ENCODE data around the gene NTMT1. TPM values are rescaled to one million over a fixed set of nuclear protein-coding genes. Genes with fewer than 3 reads are reported as not detected.

The NTMT1 gene
- total and polyA plus RNA-seq, 9 of the 15 experiments (the other 6 are each of a cell fraction or from before 2014, with no cell fraction given), result 42.1 to 116 (median 74.7) TPM

GRCh38 chr9:129615407-129616285, 10.3 kb upstream of the NTMT1 start:
- Histone ChIP-seq H3K9ac (ENCODE audit: insufficient read depth in 1 of 2, low read depth in 2 of 2, low read length in 2 of 2) (no peak overlapping the region), H3K79me2 (ENCODE audit: control insufficient read depth, insufficient read depth, low read length) (no peaks in the 10 kb centered on the region), H3K27ac (ENCODE audit: extremely low read depth, low read depth, low read length) (no peak overlapping the region), H3K4me2 (ENCODE audit: insufficient read depth, low read length) (no peak overlapping the region), H3K9me3 (replicated peaks; ENCODE audit: control insufficient read depth, insufficient read depth, low read depth, low read length) (no peaks in the 10 kb centered on the region), H3K9me1 (ENCODE audit: control insufficient read depth, insufficient read depth, low read length) (no peaks in the 10 kb centered on the region), H3K4me1 (replicated peaks in 1 of 2; ENCODE audit: control insufficient read depth in 2 of 2, insufficient read depth in 2 of 2, low read length in 2 of 2) (peaks cover 4 to 37% of the 10 kb centered on the region in 2 experiments; a peak in 3 of 5 replicates), H3K27me3 (ENCODE audit: control insufficient read depth in 2 of 2, insufficient read depth in 2 of 2, low read length in 2 of 2) (peaks cover 7 to 54% of the 10 kb centered on the region in 2 experiments; a peak in 4 of 5 replicates), H2AFZ (ENCODE audit: low read depth, low read length) (no peak overlapping the region), H3K4me3 (no peak overlapping the region), H3K36me3 (ENCODE audit: control insufficient read depth, insufficient read depth, low read length) (no peaks in the 10 kb centered on the region), H4K20me1 (replicated peaks; ENCODE audit: control insufficient read depth, insufficient read depth, low read length) (0 out of 2 replicates have a peak, but pooled peaks cover 10% of the 10 kb centered on the region)
- FAIRE-seq (no peak), DNase-seq (ENCODE audit: extremely low read depth in 1 of 4, low spot score in 3 of 4) (no peak), ATAC-seq (no peak)
- TF ChIP-seq MAFF (IDR thresholded peaks at IDR 0.05; ENCODE audit: low read length), result no peak
- TF ChIP-seq GTF2F1 (IDR thresholded peaks at IDR 0.05; ENCODE audit: low read depth, low read length), result no peak
- no peak for TF ChIP-seq PHB2 (IDR thresholded peaks at IDR 0.05; ENCODE audit: low read depth)
- 0 out of 4 replicates have a peak, but pooled peaks of 1 of the 2 experiments have one; percentile 16 for TF ChIP-seq KDM1A (IDR thresholded peaks at IDR 0.05)
- TF ChIP-seq E2F5 (CRISPR knock-in tag; IDR thresholded peaks at IDR 0.05), result no peak
- TF ChIP-seq BCOR (IDR thresholded peaks at IDR 0.05), result peak; percentile 59; the same call in 1 of the 2 replicates
- TF ChIP-seq ZNF668 (CRISPR knock-in tag; IDR thresholded peaks at IDR 0.05), result no peak
- peak; percentile 72 for TF ChIP-seq RBM25 (IDR thresholded peaks at IDR 0.05; ENCODE audit: low read depth, low read length, severe bottlenecking)
- TF ChIP-seq IRF9 (tag; IDR thresholded peaks at IDR 0.05), result no peak
- TF ChIP-seq HMGN3 (IDR thresholded peaks at IDR 0.05; ENCODE audit: borderline replicate concordance, extremely low read depth, insufficient read length, low read depth, low read length), result no peak
- ChIA-PET POLR2A (interaction anchor here (0.5 to 1.9 kb wide), 2 partner anchors 9 to 11 kb away, joined by 3 to 6 read pairs; no protein-coding TSS in a partner anchor), CTCF (ENCODE audit: low intra/inter-chr PET ratio) (interaction anchor here (0.6 kb wide), 1 partner anchor 543 kb away, joined by 4 read pairs; no protein-coding TSS in a partner anchor)
- in situ Hi-C loops (cut with MboI) (loop anchor here (5.0 to 25.0 kb wide), 2 partner anchors 278 to 483 kb away; no protein-coding TSS in a partner anchor), intact Hi-C loops (cut with micrococcal nuclease) (no loop called here)
- BruUV-seq (replicated peaks), result no TSS peak
- 22% methylated on average over 24 of the region's 31 CpGs for WGBS (ENCODE audit: insufficient coverage, low coverage, missing lambda C conversion rate)

Data from K562 (cell line).